Sigmoid colon (tissue), 7 donors: ENCODE results near the gene SH3RF3. TPM values are rescaled to one million over a fixed set of nuclear protein-coding genes. Genes with fewer than 3 reads are reported as not detected.
A peak's percentile ranks its signal among the peaks of the same experiment; 100 is the strongest.

Source experiments
- DNase-seq: peaks from one replicate; pipeline ENCODE4 v3.0.0-alpha.2; 2019
- H3K27ac ChIP-seq, 4 donors: fragments of 200-600 bp; sonication (generic); one replicate each; pipeline ENCODE4 v1.5.1; 2016 to 2019; ENCODE audit warnings: mild to moderate bottlenecking in 1 of 4
- H3K27me3 ChIP-seq, 3 donors: fragments of 200-600 bp; sonication (generic); one replicate each; pipeline ENCODE4 v1.5.1; 2019; ENCODE audit warnings: mild to moderate bottlenecking in 1 of 3
- H3K36me3 ChIP-seq, 4 donors: fragments of 200-600 bp; sonication (generic); one replicate each; pipeline ENCODE4 v1.5.1; 2016 to 2019
- H3K4me1 ChIP-seq, 4 donors: fragments of 200-600 bp; sonication (generic); one replicate each; pipeline ENCODE4 v1.5.1; 2017 to 2019
- H3K4me3 ChIP-seq, 4 donors: fragments of 200-600 bp; sonication (generic); one replicate each; pipeline ENCODE4 v1.5.1; 2017 to 2019; ENCODE audit warnings: mild to moderate bottlenecking in 2 of 4, moderate library complexity in 1 of 4
- H3K9me3 ChIP-seq, 4 donors: fragments of 200-600 bp in 3 of 4; sonication (generic) in 3 of 4; one replicate each; pipeline versions ENCODE4 v1.5.1 to v1.6.1; 2013 to 2019
- CTCF ChIP-seq, 4 experiments: fragments of 450-650 bp in 3 of 4; fragments of 200-600 bp in 1 of 4; IDR thresholded peaks; one replicate each; pipeline ENCODE4 v1.5.1; 2016 to 2019; ENCODE audit warnings: antibody characterized with exemption in 4 of 4, mild to moderate bottlenecking in 3 of 4, moderate library complexity in 2 of 4
- EP300 ChIP-seq, 4 donors: sonication (generic); formaldehyde crosslinking; IDR thresholded peaks; one replicate each; pipeline ENCODE4 v1.6.1; 2017; ENCODE audit warnings: antibody characterized with exemption in 4 of 4
- POLR2A ChIP-seq, 2 donors: fragments of 450-650 bp; IDR thresholded peaks; one replicate each; pipeline ENCODE4 v1.6.1; 2016; ENCODE audit warnings: antibody characterized with exemption in 2 of 2, mild to moderate bottlenecking in 2 of 2, moderate library complexity in 2 of 2
- POLR2AphosphoS5 ChIP-seq, 4 donors: sonication (generic); formaldehyde crosslinking; IDR thresholded peaks; one replicate each; pipeline ENCODE4 v1.6.1; 2017; ENCODE audit warnings: antibody characterized with exemption in 4 of 4
- WGBS, 2 donors: extraction: QIAGEN DNeasy Blood & Tissue Kit; methylation state at CpG; one replicate each; pipeline ENCODE4 v1.1.7; 2013; 5-methylcytosine and 5-hydroxymethylcytosine counted together
- intact Hi-C: fragments of 100-400 bp; cut with DNase I; formaldehyde crosslinking; loops from one replicate; pipeline ENCODE4 v1.15.1; 2023
- polyA plus RNA-seq, 3 donors: library from polyadenylated mRNA; stranded (reverse); fragments of 200-250 nt; gene quantifications; one replicate each; pipeline ENCODE4 v1.2.3, GENCODE V29; 2013
- total RNA-seq, 4 donors: library from RNA; depleted of rRNA; stranded (reverse); fragments of >200 nt; gene quantifications; one replicate each; pipeline ENCODE4 v1.1.0, GENCODE V29; 2016
- donor health status: healthy with polysubstance abuse.
- donor health status: Bipolar disorder and iron deficiency.
- donor health status: healthy.

SH3RF3 gene
- total and polyA plus RNA-seq, 7 donors, result 0.69 to 10.0 (median 3.4) TPM

DNA sequence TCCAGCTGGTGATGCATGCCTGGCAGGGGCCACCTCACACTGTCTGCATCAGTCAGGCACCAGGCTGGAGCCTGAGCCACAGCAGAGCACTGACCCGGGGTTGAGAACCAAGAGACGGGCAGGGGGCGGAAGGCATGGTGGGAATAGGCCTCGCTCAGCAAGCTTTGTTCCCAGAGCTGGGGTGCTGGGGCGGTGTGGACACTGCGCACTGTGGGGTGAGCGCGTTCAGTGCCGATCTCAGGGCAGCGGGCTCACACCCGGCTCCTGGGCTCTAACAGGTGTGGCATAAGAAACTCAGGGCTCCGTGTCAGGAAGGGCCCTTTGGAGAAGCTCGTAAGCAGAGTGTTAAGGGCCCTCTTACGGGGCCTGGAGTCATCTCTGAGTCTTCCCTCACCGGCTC is 15.7 kb downstream of the SH3RF3 start:
- Histone ChIP-seq H3K27ac (no peak overlapping the region), H3K27me3 (no peaks in the 10 kb centered on the region), H3K4me3 (no peak overlapping the region), H3K4me1 (no peaks in the 10 kb centered on the region), H3K9me3 (no peaks in the 10 kb centered on the region), H3K36me3 (no peaks in the 10 kb centered on the region)
- TF ChIP-seq EP300 (IDR thresholded peaks at IDR 0.05), result no peak
- TF ChIP-seq POLR2AphosphoS5 (IDR thresholded peaks at IDR 0.05), result no peak
- WGBS, 2 donors, result 95 to 96% methylated on average over 15 of the region's 15 CpGs
- no peak for DNase-seq
- intact Hi-C loops, result no loop called here

DNA sequence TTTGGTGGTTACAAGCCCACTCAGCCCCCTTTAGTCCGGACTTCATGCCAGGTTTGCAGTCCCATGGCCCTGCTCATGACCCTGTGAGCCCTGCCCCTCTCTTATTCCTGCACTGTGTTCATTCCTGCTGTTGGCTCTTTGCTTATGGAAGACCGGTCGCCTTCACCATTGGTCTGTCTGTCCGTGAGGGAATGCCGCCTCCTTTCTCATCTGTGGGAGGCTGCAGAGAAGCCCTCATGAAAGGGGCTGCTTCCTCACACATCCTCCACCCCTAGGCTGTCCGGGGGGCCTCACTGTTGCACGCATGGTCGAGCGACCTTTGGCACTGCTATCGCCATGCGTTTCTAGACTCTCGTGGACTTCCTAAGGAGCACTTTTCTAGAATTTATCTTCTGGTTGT is 16.3 kb downstream of the SH3RF3 start:
- 92 to 94% methylated on average over 12 of the region's 12 CpGs for WGBS, 2 donors
- no peaks in the 10 kb centered on the region for H3K27me3 ChIP-seq
- intact Hi-C loops, result no loop called here
- no peaks in the 10 kb centered on the region for H3K4me1 ChIP-seq
- TF ChIP-seq EP300 (IDR thresholded peaks at IDR 0.05) (no peak), POLR2AphosphoS5 (IDR thresholded peaks at IDR 0.05) (no peak), POLR2A (IDR thresholded peaks at IDR 0.05) (no peak), CTCF (IDR thresholded peaks at IDR 0.05) (no peak)
- no peak overlapping the region for H3K4me3 ChIP-seq
- H3K27ac ChIP-seq, result no peak overlapping the region
- no peaks in the 10 kb centered on the region for H3K9me3 ChIP-seq
- H3K36me3 ChIP-seq, result no peaks in the 10 kb centered on the region
- no peak for DNase-seq

- no peak for DNase-seq
- TF ChIP-seq POLR2A (IDR thresholded peaks at IDR 0.05), result no peak
- no peak for TF ChIP-seq CTCF (IDR thresholded peaks at IDR 0.05)
- TF ChIP-seq EP300 (IDR thresholded peaks at IDR 0.05), result no peak
- no peak for TF ChIP-seq POLR2AphosphoS5 (IDR thresholded peaks at IDR 0.05)
- intact Hi-C loops, result no loop called here
- Histone ChIP-seq H3K27me3 (no peaks in the 10 kb centered on the region), H3K4me3 (no peak overlapping the region), H3K9me3 (no peaks in the 10 kb centered on the region), H3K4me1 (no peaks in the 10 kb centered on the region), H3K27ac (no peak overlapping the region), H3K36me3 (no peaks in the 10 kb centered on the region)
- 88 to 91% methylated on average over 7 of the region's 7 CpGs for WGBS, 2 donors
These were observed 18.4 kb downstream of the SH3RF3 start for GRCh38 chr2:109147405-109147804.

GRCh38 chr2:109148117-109148746 is 19.2 kb downstream of the SH3RF3 start:
- no peak for DNase-seq
- no peaks in the 10 kb centered on the region for H3K27me3 ChIP-seq
- no peaks in the 10 kb centered on the region for H3K4me1 ChIP-seq
- H3K36me3 ChIP-seq, result no peaks in the 10 kb centered on the region
- intact Hi-C loops, result no loop called here
- no peaks in the 10 kb centered on the region for H3K9me3 ChIP-seq
- no peak overlapping the region for H3K27ac ChIP-seq
- 86 to 91% methylated on average over 12 of the region's 12 CpGs for WGBS, 2 donors
- no peak for TF ChIP-seq EP300 (IDR thresholded peaks at IDR 0.05)
- TF ChIP-seq POLR2AphosphoS5 (IDR thresholded peaks at IDR 0.05), result peak in 1 of 4 donors; percentile 14
- no peak overlapping the region for H3K4me3 ChIP-seq

DNA sequence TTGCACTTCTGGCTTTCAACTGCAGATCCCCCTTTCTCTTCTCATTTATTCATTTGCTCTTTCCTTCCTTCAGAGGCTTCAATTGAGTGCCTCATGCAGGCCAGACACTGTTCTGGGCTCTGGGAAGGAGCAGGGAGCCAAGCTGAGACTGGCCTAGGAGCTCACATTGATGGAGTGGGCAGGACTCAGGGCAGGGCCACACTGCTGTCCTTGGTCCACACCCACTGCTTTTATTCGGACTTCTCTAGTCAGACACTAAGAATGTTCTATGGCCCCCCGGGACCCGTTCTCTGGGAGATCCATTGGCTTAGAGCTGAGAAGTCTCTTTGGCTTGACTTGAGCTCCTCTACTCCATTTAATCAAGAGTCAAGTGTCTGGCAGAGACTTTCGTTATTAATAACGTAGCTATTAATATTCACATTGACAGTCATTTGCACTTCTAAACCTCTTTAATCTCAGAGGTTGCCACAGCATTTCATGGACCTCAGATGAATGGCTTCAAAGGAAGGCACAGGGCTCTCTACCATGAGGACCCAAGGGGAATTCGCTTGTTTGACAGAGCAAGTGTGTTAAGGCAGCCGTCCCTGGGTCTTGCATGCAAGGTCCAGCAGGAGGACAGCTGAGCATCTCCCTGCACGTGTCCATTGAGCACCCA is 20.1 kb downstream of the SH3RF3 start:
- Histone ChIP-seq H3K27me3 (no peaks in the 10 kb centered on the region), H3K36me3 (no peaks in the 10 kb centered on the region), H3K9me3 (no peaks in the 10 kb centered on the region), H3K27ac (no peak overlapping the region), H3K4me1 (peaks cover 0 to 5% (median 0%) of the 10 kb centered on the region in 4 donors), H3K4me3 (no peak overlapping the region)
- no peak for DNase-seq
- 82 to 84% methylated on average over 8 of the region's 8 CpGs for WGBS, 2 donors
- intact Hi-C loops, result no loop called here
- TF ChIP-seq POLR2A (IDR thresholded peaks at IDR 0.05) (no peak), EP300 (IDR thresholded peaks at IDR 0.05) (no peak), POLR2AphosphoS5 (IDR thresholded peaks at IDR 0.05) (no peak), CTCF (IDR thresholded peaks at IDR 0.05) (no peak)
